HG02970 (cell line): ENCODE measurements around the gene TMEM145.

Source experiments
- ATAC-seq: cut with Tn5 transposase; IDR thresholded peaks from one replicate; pipeline ENCODE4 v1.9.1; 2021; ENCODE audit warnings: mild to moderate bottlenecking, moderate library complexity, moderate number of reproducible peaks; ENCODE audit not compliant: unreplicated experiment, low FRiP score

Gene TMEM145

DNA sequence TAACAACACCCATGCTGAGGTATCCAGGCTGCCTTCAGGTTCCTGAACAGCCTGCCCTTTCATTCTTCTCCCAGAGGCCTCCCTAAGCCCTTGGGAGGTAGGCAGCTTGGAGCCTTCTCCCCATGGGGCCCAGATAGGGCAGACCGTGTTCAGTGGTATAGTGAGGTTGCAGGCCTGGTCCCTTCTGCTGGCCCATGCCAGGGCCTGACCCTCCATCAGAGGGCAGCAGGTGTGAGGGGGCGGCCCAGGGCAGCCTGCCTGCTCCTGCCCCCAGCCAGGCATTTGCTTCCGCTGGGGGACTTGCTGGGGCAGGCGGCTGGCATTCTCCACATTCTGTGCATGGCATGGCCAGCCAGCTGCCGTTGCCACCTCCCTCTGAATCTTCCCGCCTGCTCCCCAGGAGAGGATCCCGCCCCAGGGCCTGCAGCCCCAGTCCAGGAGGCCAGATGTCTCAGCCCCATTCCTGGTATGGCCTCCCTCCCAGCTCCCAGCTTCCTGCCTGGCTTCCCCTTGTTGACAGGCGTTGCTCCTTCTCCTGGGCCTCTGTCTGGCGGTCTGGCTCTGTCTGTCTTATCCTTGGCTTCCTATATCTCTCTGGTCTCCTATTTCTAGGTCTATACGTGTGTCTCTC lies 35.2 kb upstream of the TMEM145 start:
- no peak for ATAC-seq

DNA sequence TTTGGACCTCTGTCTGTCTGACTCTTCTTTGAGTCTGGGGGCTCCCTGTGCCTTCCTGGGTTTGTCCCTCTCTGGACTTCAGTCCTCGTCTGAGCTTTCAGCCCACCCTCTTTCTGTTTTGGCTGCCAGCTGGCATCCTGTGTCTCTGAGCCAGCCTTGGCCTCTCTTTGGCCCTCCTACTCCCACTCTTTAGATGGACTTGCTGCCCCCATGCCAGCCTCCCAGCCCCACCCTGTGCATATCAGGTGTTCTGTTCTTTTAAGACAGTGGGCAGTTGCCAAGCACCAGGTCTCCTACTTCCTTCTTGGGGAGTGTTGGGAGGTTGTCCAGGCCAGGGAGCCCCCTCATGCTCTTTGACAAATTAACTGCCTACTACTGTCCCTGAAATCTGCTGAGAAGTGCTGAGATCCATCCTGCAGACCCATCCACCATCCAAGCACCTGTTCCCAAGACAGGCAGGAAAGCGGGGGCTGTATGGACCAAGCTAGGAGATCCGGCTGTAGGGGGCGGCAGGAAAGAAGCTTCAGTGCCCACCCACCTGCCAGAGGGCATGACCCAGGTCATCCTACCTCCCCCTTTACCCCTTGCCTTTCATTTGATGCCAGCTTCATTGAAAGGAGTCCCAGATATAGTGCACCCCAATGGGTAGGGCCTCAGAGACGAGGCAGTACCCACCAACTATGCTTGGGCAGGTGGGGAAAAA lies 34.5 kb upstream of the TMEM145 start:
- no peak for ATAC-seq

DNA sequence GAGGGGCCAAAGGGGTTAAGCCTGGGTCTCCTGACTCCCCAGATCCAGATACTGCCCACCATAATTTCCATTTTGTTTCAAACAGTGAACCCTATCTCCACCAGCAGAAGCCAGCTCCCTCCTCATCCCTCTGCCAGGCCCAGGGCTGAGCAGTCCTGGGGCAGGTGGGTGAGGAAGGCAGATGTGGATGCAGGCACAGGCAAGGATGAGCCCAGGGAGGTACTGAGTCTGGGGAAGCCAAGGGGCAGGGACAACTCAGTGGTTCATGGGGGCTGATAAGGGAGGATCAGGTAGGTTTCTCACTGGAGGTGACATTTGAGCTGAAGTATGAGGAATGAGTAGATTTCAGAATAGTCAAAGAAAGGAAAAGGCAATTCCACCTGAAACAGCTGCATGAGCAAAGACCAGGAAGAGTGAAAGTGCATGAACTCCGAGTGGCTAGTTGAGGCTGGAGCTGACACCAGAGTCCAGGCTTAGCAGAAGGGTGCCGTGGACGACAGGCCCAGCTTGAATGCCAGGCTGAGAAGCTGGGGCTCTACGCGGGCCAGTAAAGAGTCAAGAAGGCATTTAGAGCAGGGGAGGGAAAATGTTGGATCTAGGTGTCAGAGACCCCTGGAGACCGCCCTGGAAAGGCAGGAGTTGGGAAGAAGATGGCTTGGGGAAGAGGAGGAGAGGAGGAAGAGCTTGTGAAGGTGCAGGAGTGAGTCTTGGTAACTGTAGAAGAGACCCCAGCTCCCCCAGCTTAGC lies 33.8 kb upstream of the TMEM145 start:
- ATAC-seq: no peak

DNA sequence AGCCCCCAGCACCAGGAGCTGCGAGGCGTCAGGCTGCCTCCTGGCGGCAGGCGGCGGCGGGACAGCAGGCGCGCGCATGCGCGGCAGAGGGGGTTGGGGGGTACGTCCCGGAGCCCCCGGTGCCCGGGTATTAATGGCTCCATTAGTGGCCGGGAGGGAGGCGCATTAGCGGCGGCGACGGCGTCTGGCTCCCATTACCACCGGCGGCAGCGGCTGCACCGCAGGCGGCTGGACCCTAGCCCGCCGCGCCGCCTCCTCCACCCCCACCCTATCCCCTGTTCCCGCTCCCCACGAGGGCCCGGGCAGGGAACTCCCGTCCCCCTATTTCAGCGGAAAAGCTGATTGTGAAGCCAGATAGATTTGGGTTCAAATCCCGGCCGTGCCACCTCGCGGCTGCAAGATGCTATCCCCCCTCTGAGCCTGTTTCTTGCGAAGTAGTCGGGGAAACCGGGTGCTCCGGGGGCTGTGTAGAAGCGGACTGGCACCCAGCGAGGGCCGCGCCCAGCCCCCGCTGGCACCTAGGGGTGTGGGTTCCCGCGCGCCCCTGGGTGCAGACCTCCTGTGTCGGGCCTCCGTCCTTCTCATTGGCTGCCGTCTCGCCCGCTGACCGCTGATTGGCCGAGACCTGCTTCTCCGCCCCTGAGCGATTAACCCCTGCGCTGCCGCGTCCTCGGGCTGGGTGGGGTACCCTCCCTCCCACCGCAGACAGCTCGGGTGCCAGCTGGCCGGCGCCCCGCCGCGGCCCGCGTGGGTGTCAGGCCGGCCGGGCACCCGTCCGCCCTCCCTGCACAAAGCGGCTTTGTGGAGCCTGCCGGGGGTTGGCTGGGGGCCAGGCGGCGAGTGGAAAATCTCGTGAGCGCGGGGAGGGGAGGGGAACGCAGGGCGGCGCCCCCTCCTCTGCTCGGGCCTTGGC lies 33.0 kb upstream of the TMEM145 start:
- ATAC-seq: peak; percentile 22

DNA sequence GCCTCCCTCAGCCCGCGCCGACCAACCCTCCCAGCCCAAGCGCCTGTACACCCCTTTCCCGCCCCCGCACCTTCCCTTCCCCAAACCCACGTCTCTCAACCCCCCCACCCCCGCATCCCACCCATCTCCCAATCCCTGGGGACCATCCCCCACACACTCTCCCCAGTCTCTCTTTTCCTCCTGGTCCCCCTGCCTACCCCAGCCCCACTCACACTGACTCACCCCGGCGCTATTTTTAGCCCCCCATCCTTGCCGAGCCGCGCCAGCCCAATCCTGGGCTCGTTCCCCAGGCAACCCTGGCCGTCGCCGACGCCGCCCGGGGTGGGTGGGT lies 32.3 kb upstream of the TMEM145 start:
- ATAC-seq: no peak

DNA sequence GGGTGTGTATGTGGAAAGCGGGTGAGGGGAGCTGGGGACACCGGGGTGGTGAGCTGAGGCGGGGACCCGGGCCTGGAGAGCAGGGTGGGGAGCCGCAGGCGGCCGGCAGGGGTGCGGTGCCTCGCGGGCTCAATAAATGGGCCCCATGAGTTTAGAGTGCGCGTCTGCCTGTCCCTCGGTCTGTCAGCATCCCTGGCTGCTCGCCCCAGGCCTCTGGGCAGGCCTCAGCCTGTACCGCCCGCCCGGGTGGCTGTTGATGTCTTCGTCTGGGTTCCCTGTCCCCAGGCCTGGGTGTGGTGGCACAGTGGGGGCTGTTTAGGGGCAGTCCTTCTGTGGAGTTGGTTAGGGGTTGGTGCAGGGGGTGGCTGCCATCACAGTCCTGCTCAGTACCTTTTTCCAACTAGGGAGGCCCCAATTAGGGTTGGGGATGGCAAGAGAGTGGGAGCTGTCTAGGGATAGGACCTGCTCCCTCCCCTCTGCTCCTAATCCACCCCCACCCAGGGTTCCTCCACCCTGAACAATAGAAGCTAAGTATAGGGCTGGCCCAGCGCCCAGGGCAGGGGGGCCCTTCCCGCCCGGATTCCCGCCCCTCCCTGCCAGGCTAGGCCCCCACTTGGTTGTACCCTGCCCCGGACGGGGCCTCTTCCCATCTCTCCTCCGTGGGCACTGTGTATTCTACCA lies 31.8 kb upstream of the TMEM145 start:
- ATAC-seq: no peak

DNA sequence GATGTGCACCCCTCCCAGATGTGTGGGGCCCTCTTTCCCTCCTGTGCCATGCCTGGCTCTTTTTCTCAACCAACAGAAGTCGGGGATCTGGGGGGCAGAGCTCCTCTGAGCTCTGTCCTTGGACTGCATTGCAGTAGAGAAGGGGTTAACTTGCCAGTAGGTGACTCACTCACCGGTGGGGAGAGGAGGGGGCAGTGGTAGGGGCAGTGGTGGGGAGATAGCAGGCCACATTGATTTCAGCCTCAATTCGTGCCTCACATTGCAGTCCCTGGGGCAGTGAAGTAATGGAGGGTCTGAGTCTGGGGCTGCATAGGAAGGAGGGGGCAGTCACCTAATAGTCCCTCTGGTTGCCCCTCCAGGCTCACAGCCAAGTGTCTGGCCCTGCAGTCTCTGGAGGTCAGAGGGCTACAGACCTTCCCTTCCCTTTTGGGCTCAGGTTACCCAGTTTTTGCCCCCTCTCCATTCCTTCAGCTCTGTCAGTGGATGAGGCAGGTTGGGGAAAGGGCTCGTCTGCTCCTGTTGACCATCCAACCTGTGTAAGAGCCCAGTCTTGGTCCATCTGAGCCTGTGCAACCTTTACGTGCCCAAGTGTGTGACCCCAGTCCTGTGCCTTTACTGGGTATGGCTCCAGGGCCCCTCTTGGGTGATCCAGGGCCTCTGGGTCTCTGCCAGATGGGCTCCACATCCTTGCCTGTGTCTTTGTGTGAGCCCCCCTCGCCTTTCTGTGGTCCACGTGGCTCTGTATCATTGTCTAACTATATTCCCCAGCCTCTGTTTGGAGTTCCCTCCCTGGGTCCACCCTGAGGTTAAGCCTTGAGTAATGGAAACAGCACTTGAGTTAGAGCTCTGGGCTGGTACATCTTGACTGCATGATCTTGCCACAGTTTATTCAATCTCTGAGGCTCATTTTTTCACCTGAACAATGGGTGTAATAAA lies 31.0 kb upstream of the TMEM145 start:
- ATAC-seq: no peak

DNA sequence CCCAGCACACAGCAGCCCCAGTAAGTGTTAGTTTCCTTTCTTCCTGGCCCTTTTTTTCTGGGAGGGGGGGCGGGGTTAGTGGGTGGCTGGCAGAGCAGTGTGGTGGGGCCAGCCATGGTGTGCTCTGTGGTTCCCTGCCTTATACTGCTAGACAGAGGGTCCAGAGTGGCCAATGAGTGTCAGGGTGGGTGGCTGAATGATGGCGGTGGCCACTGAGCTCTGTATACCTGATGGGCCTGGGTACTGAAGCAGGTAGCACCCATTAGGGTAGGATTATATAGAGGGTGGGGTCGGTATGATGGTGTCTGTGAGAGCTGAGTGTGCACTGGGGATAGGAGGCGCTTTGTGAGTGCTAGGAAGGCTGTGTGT lies 30.3 kb upstream of the TMEM145 start:
- no peak for ATAC-seq

DNA sequence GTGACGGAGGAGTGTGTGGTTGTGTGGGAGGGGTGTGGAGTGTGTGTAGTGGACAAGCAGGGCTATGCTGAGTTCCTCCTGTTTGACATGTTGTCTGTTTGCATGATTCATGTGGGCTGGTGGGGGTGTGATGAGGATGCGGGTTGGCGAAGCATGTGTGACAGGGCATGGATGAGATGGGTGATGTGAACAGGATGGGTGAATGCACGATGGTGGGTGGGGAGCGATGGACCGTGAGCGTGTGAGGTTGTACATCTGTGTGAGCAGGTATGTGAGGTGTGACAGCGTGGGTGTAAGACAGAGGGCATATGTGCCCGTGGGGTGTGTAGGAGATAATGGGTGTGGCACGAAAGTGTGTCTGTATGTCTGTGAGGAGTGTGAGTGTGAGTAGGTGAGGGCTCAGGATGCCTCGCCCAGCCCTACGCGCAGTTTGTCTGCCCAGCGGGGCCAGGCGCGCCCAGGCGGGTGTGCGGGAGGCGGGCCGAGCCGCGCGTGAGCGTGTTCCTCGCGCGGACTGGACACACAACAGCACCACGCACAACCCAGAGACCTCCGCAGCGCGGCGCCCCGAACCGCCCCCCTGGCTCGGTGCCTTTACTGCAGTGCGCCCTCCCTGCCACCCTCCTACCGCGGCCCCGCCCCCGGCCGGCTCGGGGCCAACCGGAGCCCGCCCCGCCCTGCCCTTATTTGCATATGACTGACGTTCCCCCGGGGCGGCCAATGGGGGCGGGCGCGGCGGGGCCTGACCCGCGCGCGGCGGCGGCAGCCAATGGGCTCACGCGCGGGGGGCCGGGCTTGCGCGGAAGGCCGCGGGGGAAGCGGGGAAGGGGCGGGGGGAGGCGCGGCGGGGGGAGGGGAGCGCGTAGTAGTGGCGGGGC lies 29.7 kb upstream of the TMEM145 start:
- ATAC-seq: peak; percentile 40

DNA sequence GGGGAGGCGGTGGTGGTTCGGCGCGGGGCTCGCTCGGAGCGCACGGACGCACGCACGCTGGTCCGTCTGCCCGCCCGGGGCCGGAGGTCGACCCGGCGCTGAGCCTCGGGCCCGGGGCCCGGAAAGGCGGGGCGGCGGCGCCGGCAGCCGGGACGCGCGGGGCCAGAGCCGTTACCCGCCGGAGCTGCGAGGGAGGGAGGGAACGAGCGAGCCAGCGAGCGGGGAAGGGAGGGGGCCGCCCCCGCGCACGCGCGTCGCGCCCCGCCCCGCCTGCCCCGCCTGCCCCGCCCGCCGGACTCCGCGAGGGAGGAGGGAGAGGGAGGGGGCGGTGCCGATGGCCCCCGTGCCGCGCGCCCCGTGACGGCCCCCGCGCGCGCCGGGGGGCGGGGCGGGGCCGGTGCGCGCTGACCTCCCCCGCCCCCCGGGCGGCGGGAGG lies 29.0 kb upstream of the TMEM145 start:
- peak; percentile 41 for ATAC-seq

DNA sequence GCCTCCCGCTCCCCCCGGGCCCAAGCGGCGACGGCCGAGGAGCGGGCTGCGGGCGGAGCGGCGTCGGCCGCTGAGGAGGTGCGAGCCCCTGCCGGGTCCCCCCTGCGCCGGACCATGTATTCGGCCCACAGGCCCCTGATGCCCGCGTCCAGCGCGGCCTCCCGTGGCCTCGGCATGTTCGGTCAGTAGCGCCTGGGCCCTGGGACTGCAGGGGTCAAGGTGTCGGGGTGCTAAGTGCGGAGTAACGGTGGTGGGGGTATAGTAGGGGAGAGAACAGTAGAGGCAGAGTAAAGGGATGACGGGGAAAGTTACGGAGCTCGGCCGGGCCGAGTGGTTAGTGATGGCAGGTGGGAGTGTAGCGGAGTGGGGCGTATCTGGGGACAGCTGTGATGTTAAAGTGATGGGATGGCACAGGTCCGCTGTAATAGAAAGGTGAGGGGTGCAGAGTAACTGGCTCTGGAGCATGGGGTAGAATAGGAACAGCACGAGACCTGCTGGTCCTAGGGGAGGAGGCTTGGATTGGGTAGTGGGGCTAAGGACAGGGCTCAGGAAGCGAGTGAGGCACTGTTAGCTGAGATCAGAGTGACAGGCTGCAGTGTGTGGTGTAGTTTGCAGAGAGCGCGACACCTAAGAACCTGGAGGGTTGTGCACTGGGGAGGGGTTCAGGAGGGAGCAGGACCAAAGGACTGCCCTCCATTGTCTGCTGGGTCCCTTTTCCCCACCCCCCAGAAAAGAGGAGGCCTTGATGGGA lies 28.3 kb upstream of the TMEM145 start:
- peak; percentile 1 for ATAC-seq

DNA sequence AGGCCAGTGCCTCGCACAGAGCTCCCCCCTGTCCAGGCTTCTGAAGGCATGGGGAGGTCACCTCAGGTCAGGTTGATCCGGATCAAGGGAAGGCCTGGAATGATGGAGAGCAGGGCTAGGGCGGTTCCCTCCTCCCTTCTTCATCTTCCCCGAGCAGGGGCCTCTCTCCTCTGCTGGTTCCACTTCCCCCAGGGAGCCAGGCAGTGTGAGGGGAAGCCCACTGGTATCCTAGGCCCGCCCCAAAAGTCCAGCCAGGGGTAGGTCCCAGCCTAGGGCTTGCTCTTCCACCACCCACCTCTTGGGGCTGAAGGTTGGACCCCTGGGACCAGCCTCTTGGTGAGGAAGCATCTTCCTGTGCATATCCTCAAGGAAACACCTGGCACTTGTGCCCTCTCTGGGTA lies 27.6 kb upstream of the TMEM145 start:
- ATAC-seq: no peak

DNA sequence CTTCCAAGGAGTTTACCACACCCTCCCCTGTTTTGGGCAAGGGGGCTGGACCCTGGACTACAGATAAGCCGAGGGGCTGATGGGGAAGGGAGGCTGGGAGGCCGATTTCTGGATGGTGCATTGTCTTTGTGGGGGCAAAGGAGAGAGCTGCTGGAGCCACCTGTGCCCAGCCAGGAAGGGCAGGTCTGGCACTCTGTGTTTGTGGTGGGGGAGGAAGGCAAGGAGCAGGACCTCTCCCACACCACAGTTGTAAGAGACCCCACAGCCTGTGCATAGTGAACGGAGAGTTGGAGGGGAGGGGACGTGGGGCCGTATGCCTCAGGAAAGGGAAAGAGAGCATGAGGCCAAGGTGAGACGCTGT lies 27.1 kb upstream of the TMEM145 start:
- no peak for ATAC-seq

DNA sequence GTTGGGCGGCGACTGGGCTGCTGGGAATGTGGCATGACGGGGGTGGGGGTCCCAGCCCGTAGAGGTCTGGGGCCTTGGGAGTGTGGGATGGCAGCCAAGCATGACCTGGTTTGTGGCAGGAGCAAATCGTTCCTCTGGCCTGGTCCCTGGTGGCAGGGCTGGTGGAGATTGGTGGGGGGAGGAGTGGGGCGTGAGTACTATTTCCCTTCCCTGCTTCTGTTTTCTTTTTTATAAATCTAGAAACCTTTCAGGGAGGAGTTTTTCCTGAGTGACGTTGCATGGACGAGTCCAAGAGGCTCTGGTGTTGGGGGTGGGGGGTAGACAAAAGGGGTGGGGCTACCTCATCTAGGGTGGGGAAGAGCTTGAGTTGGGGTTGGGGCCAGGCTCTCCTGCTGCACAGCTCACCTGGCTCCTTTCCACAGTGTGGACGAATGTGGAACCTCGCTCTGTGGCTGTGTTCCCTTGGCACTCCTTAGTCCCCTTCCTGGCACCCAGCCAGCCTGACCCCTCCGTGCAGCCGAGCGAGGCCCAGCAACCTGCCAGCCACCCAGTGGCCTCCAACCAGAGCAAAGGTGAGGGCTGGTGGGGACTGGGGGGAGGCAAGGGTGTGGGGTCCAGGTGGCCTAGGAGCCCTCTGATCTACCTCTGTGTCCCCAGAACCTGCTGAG lies 26.6 kb upstream of the TMEM145 start:
- no peak for ATAC-seq

DNA sequence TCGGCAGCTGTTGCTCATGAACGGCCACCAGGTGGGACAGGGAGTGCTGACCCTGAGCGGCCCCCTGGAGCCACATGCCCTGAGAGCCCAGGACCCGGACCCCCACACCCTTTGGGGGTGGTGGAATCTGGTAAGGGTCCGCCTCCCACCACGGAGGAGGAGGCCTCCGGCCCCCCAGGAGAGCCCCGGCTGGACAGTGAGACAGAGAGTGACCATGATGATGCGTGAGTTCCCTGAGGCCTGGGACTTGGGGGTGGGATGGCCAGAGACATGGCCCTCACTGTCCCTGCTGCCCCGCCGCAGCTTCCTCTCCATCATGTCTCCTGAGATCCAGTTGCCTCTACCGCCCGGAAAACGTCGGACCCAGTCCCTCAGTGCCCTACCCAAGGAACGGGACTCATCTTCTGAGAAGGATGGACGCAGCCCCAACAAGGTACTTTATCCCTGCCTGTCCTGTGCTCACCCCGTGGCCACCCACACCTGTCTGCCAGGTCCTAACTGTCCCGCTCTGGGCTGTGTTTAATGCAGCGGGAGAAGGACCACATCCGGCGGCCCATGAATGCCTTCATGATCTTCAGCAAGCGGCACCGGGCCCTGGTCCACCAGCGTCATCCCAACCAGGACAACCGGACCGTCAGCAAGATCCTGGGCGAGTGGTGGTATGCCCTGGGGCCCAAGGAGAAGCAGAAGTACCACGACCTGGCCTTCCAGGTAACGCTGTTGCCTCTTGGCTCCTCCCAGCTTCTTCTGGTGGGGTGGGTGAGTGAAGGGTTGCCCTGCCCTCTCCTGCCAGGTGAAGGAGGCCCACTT lies 25.9 kb upstream of the TMEM145 start:
- ATAC-seq: no peak

DNA sequence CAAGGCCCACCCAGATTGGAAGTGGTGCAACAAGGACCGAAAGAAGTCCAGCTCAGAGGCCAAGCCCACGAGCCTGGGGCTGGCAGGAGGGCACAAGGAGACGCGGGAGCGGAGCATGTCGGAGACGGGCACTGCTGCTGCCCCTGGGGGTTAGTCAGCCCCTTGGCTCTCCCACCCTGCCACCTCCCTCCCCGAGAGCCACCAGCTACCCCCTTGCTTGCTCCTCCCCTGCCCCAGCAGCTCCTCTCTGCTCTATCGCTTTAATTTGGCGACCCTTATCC lies 25.3 kb upstream of the TMEM145 start:
- no peak for ATAC-seq

DNA sequence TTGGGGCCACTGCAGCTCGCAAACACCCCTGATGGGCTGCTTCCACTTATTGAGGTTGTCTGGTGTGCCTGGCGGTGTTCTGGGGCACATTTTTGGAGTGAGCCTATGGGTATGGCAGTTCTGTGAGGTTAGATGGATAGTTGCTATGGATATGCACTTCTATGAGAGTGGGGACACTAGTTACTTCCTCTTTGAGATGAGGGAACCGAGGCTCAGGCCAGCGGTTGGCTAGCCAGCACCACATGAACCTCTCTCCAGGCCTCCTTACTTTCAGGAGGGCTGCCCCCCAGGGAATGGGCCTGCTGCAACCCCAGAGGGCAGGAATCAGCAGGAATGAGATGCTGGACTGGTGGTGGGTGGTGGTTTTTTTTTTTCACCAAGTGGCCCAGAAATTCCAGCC lies 24.7 kb upstream of the TMEM145 start:
- ATAC-seq: no peak
